Lung (tissue), 13 donors: ENCODE data around the gene ADGRE3. TPM values are rescaled to one million over a fixed set of nuclear protein-coding genes. Genes with fewer than 3 reads are reported as not detected.

Experiments used
- ATAC-seq: fragments of 200-7000 bp; cut with Tn5 transposase; one replicate; pipeline ENCODE4 v1.9.1; 2020; ENCODE audit warnings: moderate number of reproducible peaks; ENCODE audit not compliant: insufficient read depth, low FRiP score
- DNase-seq, 3 donors: peaks; one replicate each; pipeline ENCODE4 v3.0.0-alpha.2; 2013 to 2017
- H3K27ac ChIP-seq, 2 donors: one replicate each; pipeline ENCODE4 v1.5.1; 2013; ENCODE audit warnings: mild to moderate bottlenecking in 2 of 2, moderate library complexity in 2 of 2, control low read depth in 1 of 2, inconsistent platforms in 1 of 2, low read depth in 1 of 2, low read length in 1 of 2
- H3K27me3 ChIP-seq, 3 donors: one replicate each; pipeline ENCODE4 v1.5.1; 2013; ENCODE audit warnings: low read length in 2 of 3; ENCODE audit not compliant: control insufficient read depth in 3 of 3, insufficient read depth in 3 of 3
- H3K36me3 ChIP-seq, 4 donors: one replicate each; pipeline ENCODE4 v1.5.1; 2013; ENCODE audit warnings: low read length in 4 of 4, mild to moderate bottlenecking in 1 of 4, moderate library complexity in 1 of 4; ENCODE audit not compliant: control insufficient read depth in 4 of 4, insufficient read depth in 4 of 4
- H3K4me1 ChIP-seq, 5 donors: one replicate each; pipeline ENCODE4 v1.5.1; 2013; ENCODE audit warnings: low read length in 5 of 5, mild to moderate bottlenecking in 2 of 5, moderate library complexity in 1 of 5; ENCODE audit not compliant: control insufficient read depth in 5 of 5, insufficient read depth in 5 of 5
- H3K4me3 ChIP-seq: one replicate; pipeline ENCODE4 v1.5.1; 2013; ENCODE audit warnings: mild to moderate bottlenecking, control low read depth, moderate library complexity
- H3K9ac ChIP-seq, 2 donors: one replicate each; pipeline ENCODE4 v1.5.1; 2013; ENCODE audit warnings: low read length in 2 of 2, control low read depth in 1 of 2; ENCODE audit not compliant: insufficient read depth in 1 of 2
- H3K9me3 ChIP-seq, 4 donors: one replicate each; pipeline ENCODE4 v1.5.1; 2013; ENCODE audit warnings: low read length in 3 of 4, mild to moderate bottlenecking in 1 of 4, moderate library complexity in 1 of 4; ENCODE audit not compliant: control insufficient read depth in 4 of 4, insufficient read depth in 3 of 4
- CTCF ChIP-seq: IDR thresholded peaks from 2 replicates; pipeline ENCODE4 v1.5.1; 2012; ENCODE audit warnings: mild to moderate bottlenecking; ENCODE audit errors: control extremely low read depth, extremely low read depth
- WGBS, 2 donors: extraction: QIAGEN DNeasy Blood & Tissue Kit; methylation state at CpG; one replicate each; pipeline ENCODE4 v1.1.7; 2013; 5-methylcytosine and 5-hydroxymethylcytosine counted together
- polyA plus RNA-seq, 2 donors: library from polyadenylated mRNA; stranded (reverse); fragments of 200-250 nt; gene quantifications; one replicate each; pipeline ENCODE4 v1.2.1, GENCODE V29; 2013
- small RNA-seq: library from RNA; depleted of rRNA; stranded (forward); fragments of <200 nt; gene quantifications from one replicate; pipeline ENCODE3, GENCODE V24; 2014; ENCODE audit warnings: low replicate concordance
- total RNA-seq, 2 donors: library from RNA; depleted of rRNA in 1 of 2; stranded (reverse); fragments of >200 nt in 1 of 2; gene quantifications; one replicate each; pipeline ENCODE4 v1.2.1, GENCODE V29; 2014 to 2021
- donor health status: control.
- donor health status: control.
- donor health status: Bipolar disorder and iron deficiency.
- donor health status: healthy.
- donor health status: DM: yes; HTN: yes; CAD: no.

The ADGRE3 gene
- total and polyA plus RNA-seq, 4 donors, result 1.5 to 2.1 (median 1.7) TPM

GRCh38 chr19:14571695-14572490 lies 102.8 kb downstream of the ADGRE3 start, which contains the start of gene NDUFB7:
Gene NDUFB7 (minus strand): TSS chr19:14572066. CDS start chr19:14572000, 66 bp downstream.
- H3K36me3 ChIP-seq, result peaks cover 0 to 7% (median 3%) of the 10 kb centered on the region in 4 donors
- peak within 1 kb of the TSS; percentile 62 to 72 for H3K27ac ChIP-seq
- peaks cover 0 to 9% (median 3%) of the 10 kb centered on the region in 5 donors for H3K4me1 ChIP-seq
- 2 to 3% methylated on average over 39 to 40 of the region's 40 CpGs for WGBS, 2 donors
- H3K9ac ChIP-seq, result peak within 1 kb of the TSS; percentile 30 to 56
- peak within 1 kb of the TSS; percentile 94 for H3K4me3 ChIP-seq
- ATAC-seq (peak; percentile 94), DNase-seq (peak; percentile 90 to 96 (median 94))
- TF ChIP-seq CTCF, result peak; percentile 76
- H3K27me3 ChIP-seq, result no peaks in the 10 kb centered on the region
- no peaks in the 10 kb centered on the region for H3K9me3 ChIP-seq

GRCh38 chr19:14570864-14571527 lies 103.6 kb downstream of the ADGRE3 start:
- peak overlapping the region; percentile 30 to 56 for H3K9ac ChIP-seq
- peaks cover 0 to 9% (median 3%) of the 10 kb centered on the region in 5 donors for H3K4me1 ChIP-seq
- H3K9me3 ChIP-seq, result no peaks in the 10 kb centered on the region
- no peak for TF ChIP-seq CTCF
- H3K4me3 ChIP-seq, result peak overlapping the region; percentile 94
- no peaks in the 10 kb centered on the region for H3K27me3 ChIP-seq
- H3K36me3 ChIP-seq, result peaks cover 0 to 13% (median 3%) of the 10 kb centered on the region in 4 donors
- peak overlapping the region in 1 of 2 donors; percentile 62 for H3K27ac ChIP-seq
- DNase-seq (no peak), ATAC-seq (no peak)
- WGBS, 2 donors, result 46 to 51% methylated on average over 22 of the region's 22 CpGs

Small RNAs within 50 kb of the gene (small RNA-seq; reads per million reads assigned to genes)
- not detected for gene AC022149.2
- not detected for gene RN7SL842P

Other genes starting within 250 kb of the ADGRE3 start
- gene PKN1, start 241.5 kb downstream of the ADGRE3 start, total RNA-seq, result 100 to 1,000 TPM in 1 of 2 donors, 10 to 100 TPM in 1; 84.3 to 197 TPM
- gene PKN1, start 241.5 kb downstream of the ADGRE3 start, polyA plus RNA-seq, result 100 to 1,000 TPM; 108 to 133 TPM
- gene PTGER1, start 199.5 kb downstream of the ADGRE3 start, total RNA-seq, result 1 to 10 TPM; 2.0 to 4.3 TPM
- 1 to 10 TPM in 1 of 2 donors, under 1 TPM in 1; 0.73 to 1.4 TPM for gene PTGER1, start 199.5 kb downstream of the ADGRE3 start, polyA plus RNA-seq
- 100 to 1,000 TPM in 1 of 2 donors, 10 to 100 TPM in 1; 94.9 to 136 TPM for gene GIPC1, start 178.7 kb downstream of the ADGRE3 start, total RNA-seq
- gene GIPC1, start 178.7 kb downstream of the ADGRE3 start, polyA plus RNA-seq, result 100 to 1,000 TPM; 126 to 156 TPM
- gene DNAJB1, start 156.4 kb downstream of the ADGRE3 start, total RNA-seq, result 100 to 1,000 TPM; 115 to 171 TPM
- gene DNAJB1, start 156.4 kb downstream of the ADGRE3 start, polyA plus RNA-seq, result 10 to 100 TPM; 72.2 to 73.7 TPM
- 100 to 1,000 TPM in 1 of 2 donors, 10 to 100 TPM in 1; 32.7 to 153 TPM for gene TECR, start 145.2 kb downstream of the ADGRE3 start, total RNA-seq
- gene TECR, start 145.2 kb downstream of the ADGRE3 start, polyA plus RNA-seq, result 100 to 1,000 TPM in 1 of 2 donors, 10 to 100 TPM in 1; 89.1 to 193 TPM
- 100 to 1,000 TPM; 105 to 192 TPM for gene NDUFB7, start 102.8 kb downstream of the ADGRE3 start, total RNA-seq
- gene NDUFB7, start 102.8 kb downstream of the ADGRE3 start, polyA plus RNA-seq, result 100 to 1,000 TPM; 409 to 415 TPM
- gene CLEC17A, start 91.8 kb downstream of the ADGRE3 start, total RNA-seq, result 1 to 10 TPM in 1 of 2 donors, under 1 TPM in 1; 0.18 to 2.3 TPM
- gene CLEC17A, start 91.8 kb downstream of the ADGRE3 start, polyA plus RNA-seq, result under 1 TPM; 0.08 to 0.45 TPM
- gene ZNF333, start 15.2 kb upstream of the ADGRE3 start, total RNA-seq, result 10 to 100 TPM; 19.4 to 28.1 TPM
- gene ZNF333, start 15.2 kb upstream of the ADGRE3 start, polyA plus RNA-seq, result 10 to 100 TPM; 10.7 to 13.7 TPM
- 10 to 100 TPM in 1 of 2 donors, 1 to 10 TPM in 1; 2.8 to 25.7 TPM for gene ADGRE2, start 103.7 kb upstream of the ADGRE3 start, total RNA-seq
- 10 to 100 TPM in 1 of 2 donors, 1 to 10 TPM in 1; 4.1 to 40.2 TPM for gene ADGRE2, start 103.7 kb upstream of the ADGRE3 start, polyA plus RNA-seq
- not detected for gene OR7A5, start 160.3 kb upstream of the ADGRE3 start, total RNA-seq
- gene OR7A5, start 160.3 kb upstream of the ADGRE3 start, polyA plus RNA-seq, result not detected
- not detected for gene OR7C1, start 160.3 kb upstream of the ADGRE3 start, total RNA-seq
- under 1 TPM; under 0.01 to 0.01 TPM for gene OR7C1, start 160.3 kb upstream of the ADGRE3 start, polyA plus RNA-seq
- gene OR7A10, start 174.1 kb upstream of the ADGRE3 start, total RNA-seq, result not detected
- not detected for gene OR7A10, start 174.1 kb upstream of the ADGRE3 start, polyA plus RNA-seq
- not detected for gene OR7A17, start 211.3 kb upstream of the ADGRE3 start, total RNA-seq
- gene OR7A17, start 211.3 kb upstream of the ADGRE3 start, polyA plus RNA-seq, result not detected